Measurements from ENCODE around the gene ADAM12. TPM values are rescaled to one million over a fixed set of nuclear protein-coding genes. Genes with fewer than 3 reads are reported as not detected.

ADAM12 gene
- total and polyA plus RNA-seq, 7 donors = under 0.01 to 0.82 (median 0.46) TPM; not detected in 1

- intact Hi-C loops (cut with DNase I) = no loop called here
- Histone ChIP-seq H3K4me1 (no peaks in the 10 kb centered on the region), H3K4me3 (no peak overlapping the region), H3K27ac (no peak overlapping the region), H3K36me3 (no peaks in the 10 kb centered on the region), H3K9me3 (peaks cover 0 to 11% (median 5%) of the 10 kb centered on the region in 4 donors), H3K27me3 (peaks cover 0 to 15% (median 0%) of the 10 kb centered on the region in 3 donors)
- WGBS, 2 donors = 44 to 75% methylated on average over 8 of the region's 8 CpGs
- no peak for DNase-seq
- TF ChIP-seq EP300 (IDR thresholded peaks at IDR 0.05) (no peak), CTCF (IDR thresholded peaks at IDR 0.05) (no peak), POLR2AphosphoS5 (IDR thresholded peaks at IDR 0.05) (no peak), POLR2A (IDR thresholded peaks at IDR 0.05) (no peak)
Observed at GRCh38 chr10:126425489-126426065, 37.3 kb upstream of the ADAM12 start.

- TF ChIP-seq POLR2A (IDR thresholded peaks at IDR 0.05) (no peak), EP300 (IDR thresholded peaks at IDR 0.05) (no peak), CTCF (IDR thresholded peaks at IDR 0.05) (no peak), POLR2AphosphoS5 (IDR thresholded peaks at IDR 0.05) (no peak)
- no peak overlapping the region for H3K4me3 ChIP-seq
- no peak overlapping the region for H3K27ac ChIP-seq
- no peaks in the 10 kb centered on the region for H3K36me3 ChIP-seq
- 86 to 87% methylated on average over 5 of the region's 5 CpGs for WGBS, 2 donors
- intact Hi-C loops (cut with DNase I) = no loop called here
- H3K9me3 ChIP-seq = peaks cover 0 to 11% (median 5%) of the 10 kb centered on the region in 4 donors
- H3K27me3 ChIP-seq = peaks cover 0 to 15% (median 0%) of the 10 kb centered on the region in 3 donors
- H3K4me1 ChIP-seq = no peaks in the 10 kb centered on the region
- DNase-seq = no peak
Observed at GRCh38 chr10:126425032-126425431, 36.8 kb upstream of the ADAM12 start.

- Histone ChIP-seq H3K27ac (no peak overlapping the region), H3K4me1 (no peaks in the 10 kb centered on the region), H3K36me3 (no peaks in the 10 kb centered on the region), H3K9me3 (peaks cover 0 to 11% (median 7%) of the 10 kb centered on the region in 4 donors), H3K4me3 (no peak overlapping the region), H3K27me3 (peaks cover 0 to 15% (median 0%) of the 10 kb centered on the region in 3 donors)
- intact Hi-C loops (cut with DNase I) = no loop called here
- DNase-seq = no peak
- TF ChIP-seq CTCF (IDR thresholded peaks at IDR 0.05) (no peak), POLR2A (IDR thresholded peaks at IDR 0.05) (no peak), EP300 (IDR thresholded peaks at IDR 0.05) (no peak)
- 76 to 87% methylated on average over 6 of the region's 6 CpGs for WGBS, 2 donors
Observed at GRCh38 chr10:126423732-126424491, 35.6 kb upstream of the ADAM12 start.

- H3K4me3 ChIP-seq = no peak overlapping the region
- peaks cover 0 to 11% (median 8%) of the 10 kb centered on the region in 4 donors for H3K9me3 ChIP-seq
- H3K4me1 ChIP-seq = no peaks in the 10 kb centered on the region
- intact Hi-C loops (cut with DNase I) = no loop called here
- no peak overlapping the region for H3K27ac ChIP-seq
- DNase-seq = no peak
- TF ChIP-seq POLR2AphosphoS5 (IDR thresholded peaks at IDR 0.05) = no peak
- TF ChIP-seq CTCF (IDR thresholded peaks at IDR 0.05) = no peak
- TF ChIP-seq POLR2A (IDR thresholded peaks at IDR 0.05) = no peak
- no peak for TF ChIP-seq EP300 (IDR thresholded peaks at IDR 0.05)
- H3K36me3 ChIP-seq = no peaks in the 10 kb centered on the region
- WGBS, 2 donors = 70 to 78% methylated on average over 1 of the region's 1 CpG
- H3K27me3 ChIP-seq = peaks cover 0 to 15% (median 0%) of the 10 kb centered on the region in 3 donors
Observed at GRCh38 chr10:126422567-126422966, 34.3 kb upstream of the ADAM12 start.

Measured in sigmoid colon (tissue), 7 donors.